NCI-H2196 treated with DMSO at 0.1 percent for 48 hours (cell line): Measurements from ENCODE around the gene GRK4.
"Not testable (repeated sequence)": the region's sequence is repeated elsewhere in the genome, so short reads cannot be mapped to it uniquely, and the experiment has no call there.

Source experiments
- DNase-seq: peaks from one replicate; lab custom pipeline; 2025; ENCODE audit not compliant: unreplicated experiment; lab: John Stamatoyannopoulos, UW

GRK4 gene

DNA sequence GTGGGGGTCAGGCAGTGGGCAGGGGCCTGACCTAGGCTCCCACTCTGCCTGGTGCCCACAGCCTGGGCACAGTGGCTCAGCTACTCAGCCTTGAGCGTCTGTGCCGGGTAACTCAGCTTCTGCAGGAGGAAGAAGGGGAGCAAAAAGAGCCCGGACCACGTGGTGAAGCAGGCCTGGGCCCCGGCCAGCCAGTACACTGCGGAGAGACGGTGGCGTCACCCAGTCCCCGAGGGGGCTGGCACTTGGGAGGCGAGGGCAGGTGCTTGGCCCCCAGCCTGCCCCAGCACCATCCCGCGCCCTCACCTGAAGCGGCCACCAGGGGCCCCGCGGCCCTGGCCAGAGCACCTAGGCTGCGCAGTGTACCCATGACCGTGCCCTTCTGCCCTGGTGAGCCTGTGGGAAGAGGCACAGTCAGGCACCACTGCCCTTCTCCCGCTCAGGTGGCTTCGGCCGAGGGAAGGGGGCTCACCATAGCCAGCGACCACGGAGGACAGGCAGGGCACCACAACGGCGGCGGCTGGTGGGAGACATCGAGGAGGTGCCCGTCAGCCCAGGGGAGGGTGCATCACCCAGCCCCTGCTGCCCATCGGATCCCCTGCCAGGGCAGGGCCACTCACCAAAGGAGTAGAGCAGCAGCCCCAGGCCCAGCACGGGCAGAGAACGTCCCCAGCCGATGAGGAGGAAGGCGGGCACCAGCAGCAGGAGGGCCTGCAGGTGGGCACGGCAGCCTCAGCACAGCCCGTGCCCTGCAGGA, 32.4 kb upstream of the GRK4 start:
- peak; percentile 84 for DNase-seq

DNA sequence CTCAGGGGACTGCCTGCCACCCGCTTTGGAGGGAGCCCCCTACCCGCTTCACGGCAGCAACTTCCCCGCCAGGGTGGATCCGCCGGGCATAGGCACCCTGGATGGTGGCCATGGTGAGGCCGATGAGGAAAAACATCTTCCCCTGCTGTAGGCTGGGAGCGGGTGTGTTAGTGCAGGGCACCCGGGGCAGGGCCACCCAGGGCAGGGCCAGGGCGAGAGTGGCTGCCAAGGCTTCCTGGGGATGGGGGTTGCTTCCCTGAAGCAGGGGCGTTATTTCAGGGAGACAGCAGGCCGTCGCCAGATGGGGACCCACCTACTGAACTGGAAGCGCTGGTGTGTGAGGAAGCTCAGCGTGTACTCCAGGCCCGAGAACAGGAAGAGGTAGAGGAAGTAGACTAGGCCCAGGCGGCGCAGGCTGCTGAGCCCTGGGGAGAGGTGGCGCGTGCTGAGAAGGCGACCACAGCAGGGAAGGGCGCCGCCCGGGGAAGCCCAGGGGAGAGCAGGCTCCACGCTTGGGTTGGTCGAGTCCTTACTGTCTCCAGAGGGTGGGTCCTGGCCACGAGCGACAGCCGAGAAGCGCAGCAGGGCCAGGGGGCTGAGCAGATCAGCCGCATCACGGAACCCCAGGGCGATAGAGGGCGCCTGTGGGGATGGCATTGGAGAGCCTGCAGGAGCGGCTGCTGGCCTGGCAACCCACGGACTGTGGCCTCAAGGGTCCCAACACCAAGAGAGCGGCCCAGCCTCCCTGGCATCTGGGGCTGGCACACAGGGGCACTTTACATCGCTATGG, 31.7 kb upstream of the GRK4 start:
- DNase-seq: no peak

DNA sequence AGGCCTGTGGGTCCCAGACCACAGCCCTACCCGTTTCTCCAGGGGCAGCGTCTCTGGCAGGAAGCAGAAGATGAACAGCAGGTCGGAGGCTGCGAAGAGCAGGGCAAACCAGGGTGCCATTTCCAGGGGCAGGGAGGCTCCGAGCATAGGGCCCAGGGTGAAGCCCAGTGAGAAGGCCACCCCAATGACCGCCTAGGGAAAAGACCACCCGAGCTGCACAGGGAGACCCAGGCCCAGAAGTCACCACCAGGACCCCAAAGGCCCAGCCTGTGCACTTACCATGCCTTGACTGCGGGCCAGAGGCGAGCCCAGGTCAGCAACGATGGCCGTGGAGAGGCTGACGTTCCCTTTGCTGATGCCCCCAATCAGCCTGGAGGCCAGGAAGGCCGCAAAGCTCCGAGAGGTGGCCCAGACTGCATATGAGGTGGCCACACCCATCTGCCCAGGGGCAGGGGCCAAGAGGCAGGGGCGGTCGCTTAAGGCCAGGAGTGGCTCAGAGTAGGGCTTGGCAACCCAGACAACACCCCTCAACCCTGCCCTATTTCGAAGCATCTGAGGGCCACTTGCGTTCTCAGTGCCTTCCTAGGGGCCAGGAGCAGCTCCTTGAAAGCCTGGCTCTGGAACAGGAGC, 30.9 kb upstream of the GRK4 start:
- DNase-seq: no peak

DNA sequence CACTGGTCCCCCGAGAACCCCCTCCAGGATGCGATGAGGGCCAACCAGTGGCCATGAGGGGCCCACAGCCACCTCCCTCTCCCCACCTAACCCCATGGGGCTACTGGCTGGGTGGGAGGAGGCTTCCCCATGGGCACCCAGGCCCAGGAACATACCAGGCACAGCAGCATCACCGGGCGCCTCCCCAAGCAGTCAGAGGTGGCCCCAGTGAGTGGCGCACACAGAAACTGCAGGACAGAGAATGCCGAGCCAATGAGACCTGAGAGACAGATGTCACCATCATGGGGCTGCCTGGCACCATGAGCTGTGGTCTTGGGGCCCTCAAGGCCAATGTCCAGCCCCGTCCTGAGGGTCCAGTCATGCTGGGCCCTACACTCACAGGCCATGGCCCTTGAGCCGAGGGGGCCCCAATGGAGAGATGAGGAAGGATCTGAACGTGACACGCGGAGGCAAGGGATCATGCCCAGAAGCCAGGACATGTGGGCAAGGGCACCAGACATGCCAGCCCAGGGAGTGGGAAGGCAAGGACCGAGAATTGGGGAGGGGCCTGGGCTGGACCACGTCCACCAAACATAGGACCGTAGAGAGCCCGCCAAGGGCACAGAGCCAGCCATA, 30.3 kb upstream of the GRK4 start:
- DNase-seq: no peak

DNA sequence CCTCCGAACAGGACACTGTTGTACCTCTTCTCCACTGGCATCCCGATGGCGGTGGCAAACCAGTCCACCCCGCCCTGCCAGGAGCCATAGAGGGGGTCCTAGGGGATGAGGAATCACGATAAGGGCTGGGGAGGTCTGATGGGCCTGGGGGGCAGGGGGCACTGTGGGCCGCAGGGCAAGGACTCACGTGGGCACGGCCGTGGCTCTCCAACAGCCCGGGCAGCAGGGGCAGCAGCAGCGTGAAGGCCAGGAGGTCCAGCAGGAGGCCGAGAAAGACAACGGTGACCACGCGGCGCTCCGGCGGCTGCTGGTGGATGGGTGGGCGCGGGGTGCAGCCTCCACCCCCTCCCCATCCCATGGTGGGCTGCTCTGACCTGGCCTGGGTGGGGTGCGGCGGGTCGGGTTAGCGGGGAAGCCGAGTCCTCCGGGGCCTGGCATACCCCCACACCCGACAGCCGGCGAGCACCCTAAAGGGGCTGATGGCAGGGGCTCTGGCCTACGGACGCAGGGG, 29.8 kb upstream of the GRK4 start:
- DNase-seq: no peak

DNA sequence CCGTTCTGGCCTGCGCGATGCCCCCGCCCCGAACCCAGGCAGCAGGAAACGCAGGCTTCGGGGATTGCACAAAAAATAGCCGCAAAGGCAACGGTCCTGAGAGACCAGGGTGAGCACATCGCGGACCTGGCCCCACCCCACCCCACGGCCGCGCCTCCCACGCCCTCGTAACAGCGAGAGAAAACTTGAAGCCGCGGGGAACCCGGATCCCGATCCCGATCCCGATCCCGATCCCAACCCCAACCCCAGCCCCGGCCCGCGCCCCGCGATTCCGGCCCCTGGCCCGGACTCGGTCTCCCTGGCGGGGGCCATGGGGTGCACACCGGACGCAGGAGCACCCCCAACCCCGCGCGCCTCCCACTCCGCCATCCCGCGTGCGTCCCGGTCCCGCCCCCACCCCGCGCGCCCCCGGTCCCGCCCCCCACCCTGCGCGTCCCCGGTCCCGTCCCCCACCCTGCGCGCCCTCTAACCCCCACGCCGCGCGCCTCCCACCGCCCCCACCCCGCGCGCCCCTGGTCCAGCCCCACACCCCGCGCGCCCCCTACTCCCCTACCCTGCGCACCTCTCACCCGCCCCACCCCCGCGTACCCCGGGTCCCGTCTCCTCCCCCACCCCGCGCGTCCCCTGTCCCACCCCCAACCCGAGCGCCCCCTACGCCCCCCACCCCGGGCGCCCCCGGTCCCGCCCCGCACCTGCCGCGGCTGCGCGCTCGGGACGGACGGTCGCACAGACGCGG, 29.1 kb upstream of the GRK4 start:
- DNase-seq: no peak

DNA sequence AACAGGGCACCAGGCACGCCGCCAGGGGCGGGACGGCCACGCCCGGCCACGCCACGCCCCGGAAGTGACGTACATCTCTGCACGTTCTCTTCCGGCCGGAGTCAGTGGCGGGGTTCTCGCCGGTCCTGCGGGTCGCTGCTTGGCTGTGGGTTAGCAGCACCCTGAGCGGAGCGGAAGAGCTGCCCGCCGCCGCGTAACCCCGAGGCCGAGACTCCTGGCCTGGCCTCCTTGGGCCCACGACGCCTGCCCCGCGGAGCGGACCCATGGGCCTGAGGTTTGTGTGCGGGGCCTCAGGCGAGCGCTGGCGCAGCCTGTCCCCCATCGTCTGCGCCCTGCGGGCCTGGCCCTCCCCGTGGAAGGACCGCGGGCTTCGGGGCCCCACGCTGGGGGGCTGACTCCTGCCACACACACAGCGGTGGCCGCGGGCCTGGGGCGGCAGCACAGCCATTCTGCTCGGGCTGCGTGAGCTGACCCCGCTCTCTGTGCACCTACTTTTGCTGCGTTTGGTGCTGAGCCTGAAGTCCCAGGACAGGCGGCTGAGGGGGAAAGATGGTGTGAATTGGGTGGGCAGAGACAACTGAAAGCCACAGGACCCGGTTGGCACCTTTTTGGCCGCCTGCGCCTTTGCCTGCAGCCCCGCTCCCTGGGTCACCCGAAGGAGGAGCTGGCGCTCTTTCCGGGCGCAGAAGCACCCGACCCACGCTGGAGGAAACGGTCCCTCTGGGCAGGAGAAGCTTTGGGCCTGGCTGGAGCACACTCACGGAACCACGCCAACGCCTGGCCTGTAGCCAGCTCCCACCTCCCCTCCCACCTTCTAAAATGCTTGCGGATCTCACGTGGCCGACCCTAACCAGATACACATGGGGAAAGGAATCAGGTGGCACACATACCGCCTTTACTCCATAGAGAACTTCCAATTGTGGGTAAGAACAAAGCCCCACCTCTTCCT, 28.3 kb upstream of the GRK4 start:
- peak; percentile 80 for DNase-seq

DNA sequence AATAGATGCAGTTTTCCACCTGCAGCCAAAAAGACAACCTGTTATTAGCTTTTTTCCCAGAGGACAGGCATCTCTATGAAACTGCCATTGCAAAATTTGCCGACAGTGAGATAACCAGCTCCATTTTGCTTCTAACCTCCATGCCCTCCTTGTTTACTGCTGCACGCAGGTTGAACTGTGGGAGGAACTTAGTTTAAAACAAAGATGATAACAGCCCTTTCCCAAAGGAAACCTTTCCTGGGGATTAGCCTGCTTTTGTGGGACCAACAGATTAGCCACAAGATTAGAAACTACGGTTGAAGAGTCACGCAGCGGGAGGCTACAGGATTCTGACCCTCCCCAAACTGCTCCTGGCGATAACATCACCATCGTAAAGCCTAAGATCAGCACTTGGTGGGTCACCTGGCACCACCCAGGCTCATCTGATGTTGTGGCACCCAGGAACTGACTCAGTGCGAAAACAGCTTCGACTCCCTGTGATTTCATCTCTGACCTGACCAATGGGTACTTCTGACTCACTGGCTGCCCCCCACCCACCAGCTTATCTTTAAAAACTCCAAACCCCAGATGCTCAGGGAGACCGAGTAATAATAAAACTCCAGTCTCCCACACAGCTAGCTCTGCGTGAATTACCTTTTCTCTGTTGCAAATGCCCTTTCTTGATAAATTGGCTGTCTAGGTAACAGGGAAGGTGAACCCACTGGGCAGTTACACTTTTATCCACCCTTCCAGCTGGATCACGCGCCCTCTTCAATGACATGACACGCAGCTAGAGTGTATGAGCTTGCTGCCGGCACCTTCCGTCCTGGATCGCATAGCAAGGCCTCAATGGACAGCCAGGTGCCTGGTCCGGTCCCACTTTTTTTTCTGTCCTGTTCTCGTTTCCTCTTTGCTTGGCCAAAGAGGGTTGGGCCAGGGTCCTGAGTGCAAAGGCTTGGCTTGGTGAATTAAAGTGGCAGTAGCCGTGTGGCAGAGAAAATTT, 27.3 kb upstream of the GRK4 start:
- no peak for DNase-seq

DNA sequence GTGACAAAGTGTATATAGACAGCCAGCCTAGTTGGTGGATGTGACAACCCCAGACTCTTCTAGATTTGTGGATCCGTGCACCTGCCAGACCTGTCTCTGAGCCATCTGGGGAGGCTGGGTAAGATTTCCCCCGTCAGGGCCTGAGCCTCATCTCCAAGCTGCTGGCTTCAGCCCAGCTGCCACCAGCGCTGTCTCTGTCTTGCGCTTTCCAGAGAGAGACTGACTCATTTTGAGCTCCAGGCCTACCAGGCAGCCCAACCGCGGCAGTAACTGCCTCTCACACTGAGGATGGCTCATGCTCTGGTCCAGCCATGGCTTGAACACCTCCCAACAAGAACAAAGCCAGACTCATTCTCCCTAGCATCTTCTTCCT, 26.6 kb upstream of the GRK4 start:
- no peak for DNase-seq

DNA sequence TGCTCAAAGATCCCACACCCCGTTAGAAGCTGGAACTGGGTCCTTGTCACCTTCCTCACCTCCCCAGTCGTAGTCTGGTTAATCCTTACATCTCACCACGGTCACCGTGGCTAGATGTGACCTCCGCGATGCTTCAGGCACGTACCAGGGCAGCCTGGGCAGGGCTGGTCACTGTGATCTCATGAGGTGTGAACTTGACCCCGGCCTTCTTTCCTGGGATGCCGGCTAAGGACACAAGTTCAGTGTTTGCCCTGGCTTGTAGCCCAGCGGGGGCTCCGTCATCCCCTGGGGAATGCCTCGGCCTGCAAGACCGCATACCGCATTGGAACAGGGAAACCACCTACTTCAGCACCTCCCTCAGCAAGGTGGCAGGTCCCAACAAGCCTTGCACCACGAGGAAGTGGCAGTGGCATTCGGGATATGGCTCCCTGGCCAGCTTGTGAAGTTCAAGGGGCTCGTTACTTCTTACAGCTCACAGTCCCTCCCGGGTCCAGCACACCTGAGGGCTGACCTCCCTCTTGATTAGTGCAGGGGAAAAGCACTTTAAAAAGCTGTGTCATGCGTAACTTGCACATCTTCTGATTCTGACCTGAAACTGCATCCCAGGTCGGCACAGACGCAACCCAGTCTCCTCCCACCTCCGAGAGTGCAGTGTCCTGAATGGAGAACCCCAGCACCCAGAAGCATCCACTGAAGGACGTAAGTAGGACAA, 26.1 kb upstream of the GRK4 start:
- DNase-seq: peak; percentile 48

DNA sequence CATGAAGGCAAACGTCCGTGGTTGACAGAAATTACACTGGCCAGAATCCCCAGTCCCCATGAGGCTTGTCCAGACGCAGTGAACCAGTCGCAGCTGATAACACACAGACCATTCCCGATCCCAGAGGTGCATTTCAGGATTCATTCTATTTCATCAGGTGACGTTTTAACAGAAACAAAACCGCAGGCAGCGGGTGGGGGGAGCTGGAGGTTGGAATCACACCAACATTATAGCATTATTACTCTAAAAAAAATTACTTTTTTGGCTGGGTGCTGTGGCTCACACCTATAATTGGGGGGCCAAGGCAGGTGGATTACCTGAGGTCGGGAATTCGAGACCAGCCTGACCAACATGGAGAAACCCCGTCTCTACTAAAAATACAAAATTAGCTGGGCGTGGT, 25.4 kb upstream of the GRK4 start:
- DNase-seq: no peak

DNA sequence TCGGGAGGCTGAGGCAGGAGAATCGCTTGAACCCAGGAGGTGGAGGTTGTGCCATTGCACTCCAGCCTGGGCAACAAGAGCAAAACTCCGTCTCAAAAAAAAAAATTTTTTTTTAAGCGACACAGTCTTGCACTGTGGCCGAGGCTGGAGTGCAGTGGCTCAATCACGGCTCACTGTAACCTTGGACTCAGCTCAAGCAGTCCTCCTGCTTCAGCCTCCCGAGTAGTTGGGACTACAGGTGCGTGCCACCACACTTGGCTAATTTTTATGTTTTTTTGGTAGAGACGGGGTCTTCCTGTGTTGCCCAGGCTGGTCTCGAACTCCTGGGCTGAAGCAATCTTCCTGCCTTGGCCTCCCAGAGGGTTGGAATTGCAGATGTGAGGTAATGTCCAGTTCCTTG, 25.0 kb upstream of the GRK4 start:
- not testable (repeated sequence) for DNase-seq

DNA sequence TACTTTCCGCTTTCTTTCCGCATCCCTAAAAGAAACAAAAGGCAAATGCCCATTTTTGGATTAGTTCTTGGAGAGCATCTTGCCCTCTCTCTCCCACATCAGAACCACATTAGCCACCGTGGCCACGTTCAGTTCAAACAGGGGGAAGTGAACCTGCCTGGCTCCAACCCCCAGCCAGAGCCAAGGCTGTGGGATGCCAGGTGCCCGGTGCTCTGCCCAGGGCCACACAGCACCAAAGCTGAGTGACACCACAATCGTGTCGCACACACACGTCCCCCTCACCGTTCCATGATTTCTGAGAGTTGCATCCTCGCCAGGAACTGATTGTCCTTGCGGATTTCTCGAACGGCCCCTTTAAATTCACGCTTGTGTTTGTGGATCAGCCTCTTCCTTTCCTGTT, 24.5 kb upstream of the GRK4 start:
- no peak for DNase-seq

DNA sequence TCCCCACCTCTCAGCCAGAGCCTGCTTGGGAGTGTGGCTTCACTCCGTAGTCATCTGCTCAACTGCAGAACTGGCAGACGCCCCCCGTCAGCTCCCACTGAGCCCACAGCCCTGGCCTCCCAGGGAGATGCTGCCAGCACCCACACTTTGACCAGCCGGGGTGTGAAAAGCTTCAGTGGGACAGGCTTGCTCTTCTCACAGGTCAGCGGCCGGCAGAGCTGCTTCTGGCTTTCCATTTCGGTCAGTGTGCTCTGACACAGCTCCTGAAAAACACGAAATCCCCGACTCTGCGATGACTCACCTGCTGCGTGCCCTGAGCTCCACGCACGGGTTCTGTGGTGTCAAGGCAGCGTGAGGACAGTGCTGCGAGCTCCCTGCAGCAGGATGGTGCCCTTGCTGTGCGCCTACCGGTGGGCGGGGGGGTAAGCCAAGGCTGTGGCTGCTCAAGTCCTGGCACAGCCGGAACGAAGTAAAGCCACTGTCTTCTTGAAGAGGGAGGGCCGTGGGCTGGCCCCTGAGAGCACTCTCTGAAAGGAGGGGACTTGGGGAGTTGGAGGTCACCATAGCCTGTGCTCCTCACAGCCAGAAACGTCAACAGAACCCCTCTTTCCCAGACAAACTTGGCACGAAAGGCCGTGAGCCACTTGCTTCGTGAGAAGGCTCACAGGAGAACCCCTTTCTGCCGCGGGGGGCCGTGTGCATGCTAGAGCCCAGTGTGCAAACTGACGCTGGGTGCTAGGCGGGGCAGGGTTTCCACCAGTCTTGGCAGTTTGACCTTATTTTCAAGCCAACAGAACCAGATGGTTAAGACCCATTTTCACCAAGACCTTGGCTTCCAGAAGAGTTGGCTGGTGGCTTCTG, 23.8 kb upstream of the GRK4 start:
- DNase-seq: no peak

DNA sequence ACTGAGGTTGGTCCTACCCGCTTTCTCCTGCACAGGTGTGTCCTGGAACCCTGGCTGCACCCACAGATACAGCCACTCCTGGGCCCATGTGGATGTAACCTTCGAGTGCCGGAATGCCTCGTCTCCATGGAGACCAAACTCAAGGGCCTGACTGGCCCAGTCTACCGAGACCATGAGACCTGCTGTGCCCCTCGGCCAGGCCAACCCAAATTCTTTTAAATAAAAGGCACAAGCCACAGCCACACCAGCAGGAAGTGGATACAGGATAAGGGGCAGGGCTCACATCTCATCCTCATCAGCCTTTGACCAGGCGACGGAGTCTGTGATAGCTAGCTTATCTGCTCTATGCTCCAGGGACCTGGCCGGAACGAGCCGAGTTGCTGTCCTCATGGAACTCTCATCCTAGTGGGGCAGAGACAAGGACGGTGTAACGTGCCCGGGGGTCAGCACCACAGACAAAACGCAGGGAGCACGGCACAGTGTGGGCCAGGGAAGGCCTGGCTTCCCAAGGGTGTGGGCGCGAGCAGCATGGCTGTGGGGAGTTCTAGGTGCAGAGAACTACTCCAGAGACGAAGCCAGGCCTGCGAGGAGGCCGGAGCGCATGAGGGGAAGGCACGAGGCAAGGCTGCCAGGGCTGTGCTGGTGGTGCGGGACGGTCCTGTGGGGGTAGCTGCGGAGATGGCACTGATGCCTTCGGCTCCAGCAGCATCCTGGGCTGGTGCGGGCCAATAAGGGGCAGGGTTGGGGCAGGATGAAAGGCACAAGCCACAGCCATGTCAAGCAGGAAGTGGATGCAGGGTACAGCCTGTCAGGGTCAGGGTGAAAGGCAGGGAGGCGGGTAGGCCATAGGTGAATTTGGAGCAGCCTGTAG, 22.9 kb upstream of the GRK4 start:
- DNase-seq: no peak
